Cerebellar nuclear complex (tissue), 1 donor: ENCODE measurements around the gene EYS.

Source experiments
- DNase-seq, 2 experiments: peaks; one replicate each; lab custom pipeline; 2025; lab: John Stamatoyannopoulos, UW

The EYS gene

DNA sequence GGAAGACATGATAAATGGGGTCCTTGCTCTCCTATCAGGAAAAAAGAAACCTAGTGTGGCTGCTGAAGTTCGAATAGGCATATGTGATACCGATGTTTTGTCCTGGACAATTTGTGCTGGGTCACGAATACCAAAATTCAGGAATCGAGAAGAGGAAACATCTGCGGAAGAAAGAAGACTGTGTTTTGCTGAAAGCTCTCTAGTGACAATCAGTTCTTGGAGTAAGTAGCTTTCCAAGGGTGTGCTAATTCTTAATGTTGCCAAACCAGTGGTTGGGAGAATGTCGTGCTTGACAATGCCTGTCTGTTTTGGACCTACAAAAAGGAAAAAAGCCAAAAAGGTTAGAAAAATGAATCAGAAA, 1115.4 kb downstream of the EYS start:
- DNase-seq, result no peak

- DNase-seq, result no peak
Observed at GRCh38 chr6:64590965-64591675, 1115.9 kb downstream of the EYS start.

GRCh38 chr6:64589961-64590360, 1117.1 kb downstream of the EYS start:
- DNase-seq, result no peak

DNA sequence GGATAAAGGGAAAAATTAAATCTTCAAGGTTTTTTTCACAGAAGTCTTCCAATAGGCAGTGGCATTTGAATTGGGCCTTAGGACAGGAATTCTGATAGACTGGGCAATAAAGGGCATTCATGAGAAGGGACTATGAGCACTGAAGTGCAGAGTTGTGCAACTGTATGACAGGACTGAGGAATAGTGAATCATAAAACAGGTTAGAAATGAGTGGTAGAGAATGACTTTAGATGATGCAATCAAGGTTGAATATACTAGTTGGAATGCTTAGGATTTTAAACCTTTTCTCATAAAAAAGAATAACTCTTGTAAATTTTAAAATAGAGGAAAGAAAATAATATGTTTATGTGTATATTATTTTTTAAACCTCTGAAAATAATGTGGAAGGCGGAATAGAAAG, 1126.7 kb downstream of the EYS start:
- DNase-seq, result no peak

GRCh38 chr6:64553249-64553786, 1153.7 kb downstream of the EYS start:
- no peak for DNase-seq

DNA sequence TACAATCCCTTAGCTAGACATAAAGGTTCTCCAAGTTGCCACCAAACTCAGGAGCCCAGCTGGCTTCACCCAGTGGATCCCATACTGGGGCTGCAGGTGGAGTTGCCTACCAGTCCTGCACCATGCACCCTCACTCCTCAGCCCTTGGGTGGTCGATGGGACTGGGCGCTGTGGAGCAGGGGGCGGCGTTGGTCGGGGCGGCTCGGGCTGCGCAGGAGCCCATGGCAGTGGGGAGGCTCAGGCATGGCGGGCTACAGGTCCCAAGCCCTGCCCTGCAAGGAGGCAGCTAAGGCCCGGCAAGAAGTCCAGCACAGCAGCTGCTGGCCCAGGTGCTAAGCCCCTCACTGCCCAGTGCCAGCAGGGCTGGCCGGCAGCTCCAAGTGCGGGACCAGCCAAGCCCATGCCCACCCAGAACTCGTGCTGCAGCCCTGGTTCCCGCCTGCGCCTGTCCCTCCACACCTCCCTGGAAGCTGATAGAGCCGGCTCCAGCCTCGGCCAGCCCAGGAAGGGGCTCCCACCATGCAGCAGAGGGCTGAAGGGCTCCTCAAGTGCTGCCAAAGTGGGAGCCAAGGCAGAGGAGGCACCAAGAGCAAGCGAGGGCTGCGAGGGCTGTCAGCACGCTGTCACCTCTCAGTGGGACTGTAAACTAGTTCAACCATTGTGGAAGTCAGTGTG, 1159.3 kb downstream of the EYS start:
- no peak for DNase-seq

DNA sequence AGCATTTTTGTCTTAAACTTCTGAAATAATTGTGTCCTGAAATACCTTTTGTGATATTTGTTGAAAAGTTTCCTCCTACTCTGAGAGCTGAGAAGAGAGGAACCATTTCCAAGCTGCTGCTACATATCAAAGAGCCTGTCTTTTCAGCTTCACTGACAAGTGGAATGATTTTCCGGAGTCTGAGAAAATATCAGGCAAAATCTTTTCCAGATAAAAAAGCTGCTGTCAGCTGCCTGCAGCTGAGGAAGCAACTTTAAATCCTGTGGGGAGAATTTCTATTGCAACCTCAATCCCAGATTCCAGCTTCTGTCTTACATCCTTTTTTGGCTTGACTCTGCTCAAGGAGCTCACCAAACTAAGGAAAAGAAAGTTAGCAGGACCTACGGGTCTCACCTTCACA, 1167.1 kb downstream of the EYS start:
- DNase-seq, result no peak

DNA sequence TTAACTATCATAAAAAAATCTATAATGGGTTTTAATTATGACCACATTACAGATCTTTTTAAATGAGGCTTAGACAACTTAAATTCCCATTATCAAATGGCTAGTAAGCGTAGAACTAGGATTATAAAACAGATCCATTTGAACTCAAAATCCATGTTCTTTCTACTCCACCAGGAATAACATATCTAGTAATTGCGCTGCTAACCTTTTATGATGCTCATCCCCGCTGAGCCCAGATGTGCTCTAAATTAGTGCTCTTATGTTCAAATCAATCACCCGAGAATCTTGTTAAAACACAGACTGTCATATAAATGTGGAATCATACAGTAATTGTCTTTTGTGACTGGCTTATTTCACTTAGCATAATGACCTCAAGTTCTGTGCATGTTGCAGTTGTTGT, 1168.3 kb downstream of the EYS start:
- DNase-seq, result no peak

- no peak for DNase-seq
Observed at GRCh38 chr6:64527899-64528298, 1179.1 kb downstream of the EYS start.

DNA sequence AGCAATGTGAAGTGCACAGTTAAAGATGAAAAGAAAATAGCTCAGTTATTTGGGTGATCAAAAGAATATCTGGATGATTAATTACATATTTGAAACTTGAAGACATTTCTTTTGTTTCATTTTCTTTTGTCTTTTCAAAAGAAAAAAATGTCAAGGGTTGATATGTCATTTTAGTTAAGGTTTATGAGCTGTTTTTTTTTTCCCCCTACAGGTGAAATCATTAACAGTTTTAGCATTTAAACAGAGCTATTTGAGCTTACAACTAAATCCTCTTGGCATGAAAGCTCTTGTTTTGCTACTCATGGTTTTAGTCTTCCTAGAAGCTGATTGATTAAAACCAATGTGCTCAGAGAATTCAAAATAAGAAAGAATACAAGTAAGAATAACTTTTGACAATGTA, 1184.2 kb downstream of the EYS start:
- DNase-seq, result no peak

DNA sequence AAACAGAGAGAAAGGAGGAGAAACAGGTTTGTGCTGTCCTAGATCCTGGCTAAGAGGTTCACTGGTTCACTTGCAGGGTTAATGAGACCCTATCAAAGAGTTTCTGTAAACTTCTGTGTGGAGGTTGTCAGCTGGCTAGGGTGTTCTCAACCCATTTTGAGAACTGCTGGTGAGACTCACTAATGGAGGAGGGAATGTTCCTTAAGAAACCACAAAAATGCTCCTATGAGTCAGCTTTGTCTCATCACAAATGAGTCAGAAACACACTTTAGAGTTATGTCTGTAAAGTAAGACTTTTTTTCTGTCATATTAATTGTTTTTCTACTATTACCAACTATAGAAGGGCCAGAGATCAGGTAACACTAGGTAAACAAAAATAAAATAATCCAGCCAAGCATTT, 1187.0 kb downstream of the EYS start:
- DNase-seq, result no peak

DNA sequence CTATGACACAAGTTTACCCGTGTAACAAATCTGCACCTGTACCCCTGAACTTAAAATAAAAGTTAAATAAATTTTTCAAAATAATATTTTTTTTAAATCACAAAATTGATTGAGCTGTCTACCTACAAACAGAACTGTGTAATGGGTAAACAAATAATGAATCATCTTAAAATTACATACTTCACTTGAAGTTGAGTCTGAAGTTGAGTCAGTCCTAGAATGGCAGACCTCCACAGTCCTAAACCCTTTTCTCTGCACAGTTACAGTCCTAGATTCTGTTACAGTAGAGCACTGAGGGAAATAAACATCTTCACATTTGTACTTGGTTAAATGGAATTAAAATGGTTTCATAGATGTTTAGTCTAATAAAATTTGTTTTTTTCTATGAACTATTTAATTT, 1190.6 kb downstream of the EYS start:
- DNase-seq, result no peak

- no peak for DNase-seq
Observed at GRCh38 chr6:64507661-64508060, 1199.4 kb downstream of the EYS start.

GRCh38 chr6:64505312-64505711, 1201.7 kb downstream of the EYS start:
- DNase-seq, result no peak

GRCh38 chr6:64504503-64504902, 1202.5 kb downstream of the EYS start:
- no peak for DNase-seq

GRCh38 chr6:64502801-64503200, 1204.2 kb downstream of the EYS start:
- no peak for DNase-seq

DNA sequence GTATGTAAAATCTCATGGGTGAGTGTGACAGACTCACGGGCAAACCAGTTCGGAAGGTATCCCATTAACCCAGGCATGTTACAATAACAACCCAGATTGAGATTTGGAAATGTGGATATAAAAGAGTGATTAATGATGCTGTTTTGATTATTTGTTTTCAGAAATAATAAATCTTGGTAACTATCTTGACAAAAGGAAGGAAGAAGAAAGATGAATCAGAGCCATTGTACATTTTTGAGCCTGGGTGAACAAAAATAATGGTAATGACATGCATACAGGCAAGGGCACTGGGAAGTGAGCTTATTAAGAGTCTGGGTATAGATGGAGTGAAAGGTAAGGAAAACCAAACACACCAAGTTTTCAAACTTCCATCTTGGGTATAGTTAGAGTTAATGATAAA, 1209.4 kb downstream of the EYS start:
- DNase-seq, result no peak

DNA sequence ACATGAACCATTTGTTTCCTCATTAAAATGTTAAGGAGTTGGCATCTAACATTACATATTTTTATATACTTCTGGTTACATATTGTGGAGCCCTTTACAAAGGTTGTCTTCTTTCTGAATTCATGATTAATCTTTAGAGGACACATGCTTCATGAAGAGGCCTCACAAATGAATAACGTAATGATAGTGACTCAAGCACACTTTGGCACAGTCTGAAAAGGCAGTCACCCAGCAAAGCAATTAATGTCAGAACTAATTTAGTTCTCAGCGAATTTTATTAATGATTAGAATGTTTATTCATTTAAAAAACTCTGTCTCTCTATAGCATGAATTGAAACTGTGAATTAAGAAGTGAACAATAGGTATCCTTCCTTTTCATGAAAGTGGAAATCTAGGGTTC, 1217.3 kb downstream of the EYS start:
- DNase-seq, result no peak

GRCh38 chr6:64486578-64487351, 1220.3 kb downstream of the EYS start:
- DNase-seq, result no peak

GRCh38 chr6:64483956-64484499, 1223.0 kb downstream of the EYS start:
- no peak for DNase-seq

- no peak for DNase-seq
Observed at GRCh38 chr6:64482631-64483030, 1224.4 kb downstream of the EYS start.

GRCh38 chr6:64479134-64479533, 1227.9 kb downstream of the EYS start:
- DNase-seq, result no peak

DNA sequence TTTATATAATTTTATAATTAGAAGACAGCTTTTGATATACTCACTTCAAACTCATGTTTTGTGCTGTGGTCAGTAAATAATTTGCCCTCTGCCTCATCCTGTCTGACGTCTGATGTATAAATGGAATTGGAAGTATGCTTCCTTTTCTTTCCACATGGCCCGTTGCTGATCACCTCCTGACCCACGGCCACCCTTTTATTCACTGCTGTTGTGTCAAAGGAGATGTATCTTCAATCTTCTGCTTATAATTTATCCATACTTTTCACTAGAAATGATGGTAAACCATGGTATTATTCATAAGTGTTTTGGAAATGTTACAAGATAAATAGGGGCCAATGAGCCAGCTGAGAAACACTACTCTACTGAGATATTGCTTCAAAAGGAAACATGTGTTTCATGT, 1229.6 kb downstream of the EYS start:
- no peak for DNase-seq
